Tibial nerve (tissue), 4 donors: Measurements from ENCODE around the gene SBSN.

Source experiments
- CTCF ChIP-seq, 5 experiments: fragments of 200-600 bp in 3 of 5; fragments of 450-650 bp in 2 of 5; sonication (generic) in 3 of 5; IDR thresholded peaks; one replicate each; pipeline ENCODE4 v1.5.1; 2016 to 2019; ENCODE audit warnings: antibody characterized with exemption in 5 of 5, mild to moderate bottlenecking in 3 of 5, moderate library complexity in 2 of 5
- EP300 ChIP-seq, 2 donors: sonication (generic); formaldehyde crosslinking; IDR thresholded peaks; one replicate each; pipeline ENCODE4 v1.6.1; 2017; ENCODE audit warnings: antibody characterized with exemption in 2 of 2, mild to moderate bottlenecking in 1 of 2
- POLR2A ChIP-seq, 2 donors: fragments of 450-650 bp; IDR thresholded peaks; one replicate each; pipeline ENCODE4 v1.6.1; 2017; ENCODE audit warnings: antibody characterized with exemption in 2 of 2, mild to moderate bottlenecking in 2 of 2, moderate library complexity in 2 of 2

- no peak for TF ChIP-seq POLR2A (IDR thresholded peaks at IDR 0.05)
- TF ChIP-seq CTCF (IDR thresholded peaks at IDR 0.05) = no peak
- no peak for TF ChIP-seq EP300 (IDR thresholded peaks at IDR 0.05)
These were observed 19.0 kb downstream of the SBSN start for GRCh38 chr19:35509018-35509652.
